Loucy (cell line): ENCODE data around the gene IGFALS.

Source experiments
- H2AFZ ChIP-seq: fragments of 200-600 bp; sonication (generic); 2 replicates; pipeline ENCODE4 v1.6.0; 2016; ENCODE audit warnings: antibody characterized with exemption, mild to moderate bottlenecking, low read length, moderate library complexity
- H3F3A ChIP-seq: fragments of 200-600 bp; 2 replicates; pipeline ENCODE4 v1.6.0; 2016; ENCODE audit warnings: antibody characterized with exemption, low read depth, mild to moderate bottlenecking
- H3K27me3 ChIP-seq: fragments of 200-600 bp; sonication (generic); 2 replicates; pipeline ENCODE4 v1.6.1; 2014; ENCODE audit warnings: low read length, mild to moderate bottlenecking; ENCODE audit not compliant: insufficient read depth, poor library complexity, severe bottlenecking
- H3K36me3 ChIP-seq: fragments of 200-600 bp; sonication (generic); 2 replicates; pipeline ENCODE4 v1.6.1; 2016; ENCODE audit warnings: low read length; ENCODE audit not compliant: insufficient read depth
- H3K4me1 ChIP-seq: fragments of 200-600 bp; sonication (generic); 2 replicates; pipeline ENCODE4 v1.5.1; 2014; ENCODE audit warnings: low read length, mild to moderate bottlenecking; ENCODE audit not compliant: insufficient read depth, poor library complexity, severe bottlenecking
- H3K4me2 ChIP-seq: fragments of 200-600 bp; sonication (generic); 2 replicates; pipeline ENCODE4 v1.6.0; 2014; ENCODE audit warnings: antibody characterized with exemption, low read length, low read depth, mild to moderate bottlenecking; ENCODE audit not compliant: poor library complexity, severe bottlenecking
- H3K4me3 ChIP-seq: fragments of 200-600 bp; sonication (generic); 2 replicates; pipeline ENCODE4 v1.5.1; 2014; ENCODE audit warnings: low read length, mild to moderate bottlenecking, mixed read lengths; ENCODE audit not compliant: poor library complexity, severe bottlenecking
- H3K79me2 ChIP-seq: fragments of 200-600 bp; sonication (generic); 2 replicates; pipeline ENCODE4 v1.6.1; 2014; ENCODE audit warnings: low read length; ENCODE audit not compliant: insufficient read depth
- H3K9ac ChIP-seq: fragments of 200-600 bp; sonication (generic); 2 replicates; pipeline ENCODE4 v1.6.0; 2014; ENCODE audit warnings: mild to moderate bottlenecking, low read depth, low read length, moderate library complexity; ENCODE audit not compliant: poor library complexity, severe bottlenecking
- H3K9me2 ChIP-seq: fragments of 200-600 bp; sonication (generic); replicated peaks from 2 replicates; pipeline ENCODE4 v1.6.1; 2016; ENCODE audit warnings: low read depth, low read length, mixed read lengths
- H3K9me3 ChIP-seq: fragments of 200-600 bp; sonication (generic); 2 replicates; pipeline ENCODE4 v1.6.1; 2014; ENCODE audit warnings: mild to moderate bottlenecking, antibody characterized with exemption, low read length, low read depth; ENCODE audit not compliant: insufficient read depth
- H4K20me1 ChIP-seq: fragments of 200-600 bp; sonication (generic); 2 replicates; pipeline ENCODE4 v1.6.0; 2014; ENCODE audit warnings: antibody characterized with exemption, low read length, mild to moderate bottlenecking; ENCODE audit not compliant: insufficient read depth, poor library complexity, severe bottlenecking
- EZH2phosphoT487 ChIP-seq: fragments of 200-600 bp; IDR thresholded peaks from 2 replicates; pipeline ENCODE4 v1.6.1; 2018; ENCODE audit warnings: antibody characterized with exemption, mild to moderate bottlenecking, moderate library complexity, borderline replicate concordance
- TF ChIP-seq, protein P1 (sequence below): fragments of 200-600 bp; sonication (generic); conservative IDR thresholded peaks from 2 replicates; pipeline ENCODE4 v1.5.1; 2014; ENCODE audit warnings: mild to moderate bottlenecking, antibody characterized with exemption, low read length

Gene IGFALS

DNA sequence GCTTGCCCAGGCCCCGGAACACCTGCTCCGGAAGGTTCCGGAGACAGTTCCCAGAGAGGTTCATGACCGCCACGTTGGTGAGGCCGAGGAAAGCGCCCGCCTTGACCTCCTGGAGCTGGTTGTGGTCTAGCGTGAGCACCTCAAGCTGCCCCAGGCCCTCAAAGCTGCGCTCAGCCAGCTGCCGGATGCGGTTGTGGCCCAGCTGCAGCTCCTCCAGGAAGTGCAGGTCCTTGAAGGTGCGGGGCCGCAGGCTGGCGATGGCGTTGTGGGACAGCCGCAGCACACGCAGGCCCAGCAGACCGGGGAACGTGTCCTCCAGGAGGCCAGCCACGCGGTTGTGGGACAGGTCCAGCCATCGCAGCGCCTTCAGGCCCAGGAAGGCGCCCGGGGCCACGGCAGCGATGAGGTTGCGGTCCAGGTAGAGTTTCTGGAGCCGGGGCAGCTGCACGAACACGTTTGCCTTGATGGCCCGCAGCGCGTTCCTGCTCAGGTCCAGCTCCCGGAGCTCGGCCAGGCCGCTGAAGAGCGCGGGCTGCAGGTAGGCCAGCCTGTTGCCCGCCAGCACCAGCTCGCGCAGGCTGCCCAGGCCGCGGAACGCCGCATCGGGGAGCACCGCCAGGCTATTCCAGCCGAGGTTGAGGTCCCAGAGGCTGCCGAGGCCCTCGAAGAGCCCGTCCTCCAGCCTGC lies 2.1 kb downstream of the IGFALS start:
- no peaks in the 10 kb centered on the region for H3K9me2 ChIP-seq
- no peaks in the 10 kb centered on the region for H3K4me1 ChIP-seq
- no peaks in the 10 kb centered on the region for H3K9me3 ChIP-seq
- no peaks in the 10 kb centered on the region for H4K20me1 ChIP-seq
- H3K79me2 ChIP-seq, result no peaks in the 10 kb centered on the region
- H3K27me3 ChIP-seq, result no peaks in the 10 kb centered on the region
- TF ChIP-seq EZH2phosphoT487, result no peak
- TF ChIP-seq, protein P1, sequence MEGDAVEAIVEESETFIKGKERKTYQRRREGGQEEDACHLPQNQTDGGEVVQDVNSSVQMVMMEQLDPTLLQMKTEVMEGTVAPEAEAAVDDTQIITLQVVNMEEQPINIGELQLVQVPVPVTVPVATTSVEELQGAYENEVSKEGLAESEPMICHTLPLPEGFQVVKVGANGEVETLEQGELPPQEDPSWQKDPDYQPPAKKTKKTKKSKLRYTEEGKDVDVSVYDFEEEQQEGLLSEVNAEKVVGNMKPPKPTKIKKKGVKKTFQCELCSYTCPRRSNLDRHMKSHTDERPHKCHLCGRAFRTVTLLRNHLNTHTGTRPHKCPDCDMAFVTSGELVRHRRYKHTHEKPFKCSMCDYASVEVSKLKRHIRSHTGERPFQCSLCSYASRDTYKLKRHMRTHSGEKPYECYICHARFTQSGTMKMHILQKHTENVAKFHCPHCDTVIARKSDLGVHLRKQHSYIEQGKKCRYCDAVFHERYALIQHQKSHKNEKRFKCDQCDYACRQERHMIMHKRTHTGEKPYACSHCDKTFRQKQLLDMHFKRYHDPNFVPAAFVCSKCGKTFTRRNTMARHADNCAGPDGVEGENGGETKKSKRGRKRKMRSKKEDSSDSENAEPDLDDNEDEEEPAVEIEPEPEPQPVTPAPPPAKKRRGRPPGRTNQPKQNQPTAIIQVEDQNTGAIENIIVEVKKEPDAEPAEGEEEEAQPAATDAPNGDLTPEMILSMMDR, result no peak
- no peaks in the 10 kb centered on the region for H3F3A ChIP-seq
- no peak overlapping the region for H2AFZ ChIP-seq
- no peak overlapping the region for H3K4me2 ChIP-seq
- H3K4me3 ChIP-seq, result no peak overlapping the region
- no peaks in the 10 kb centered on the region for H3K36me3 ChIP-seq
- H3K9ac ChIP-seq, result no peak overlapping the region

DNA sequence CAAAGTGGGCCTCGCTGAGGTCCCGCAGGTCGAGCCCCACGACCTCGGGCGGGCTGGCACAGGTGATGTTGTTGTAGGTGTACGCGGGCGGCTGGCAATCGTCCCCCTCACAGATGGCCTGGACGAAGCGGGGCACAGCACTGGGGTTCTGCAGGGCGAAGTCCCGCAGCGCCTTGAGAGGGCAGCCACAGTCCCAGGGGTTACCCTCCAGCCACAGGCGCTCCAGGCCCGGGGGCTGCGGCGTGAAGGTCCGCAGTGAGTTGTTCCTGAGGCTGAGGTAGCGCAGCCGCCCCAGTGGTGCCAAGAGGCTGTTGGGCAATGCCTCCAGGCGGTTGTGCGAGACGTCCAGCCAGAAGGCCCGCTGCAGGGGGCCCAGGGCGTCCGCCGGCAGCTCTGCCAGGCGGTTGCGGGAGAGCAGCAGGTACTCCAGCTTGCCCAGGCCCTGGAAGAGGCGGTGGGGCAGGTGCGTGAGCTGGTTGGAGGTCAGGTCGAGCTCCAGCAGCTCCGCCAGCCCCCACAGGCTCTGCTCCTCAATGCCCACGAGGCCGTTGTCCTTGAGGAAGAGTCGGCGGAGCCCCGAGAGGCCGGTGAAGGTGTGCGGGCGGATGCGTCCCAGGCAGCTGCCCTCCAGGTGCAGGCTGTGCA lies 2.8 kb downstream of the IGFALS start:
- Histone ChIP-seq H3K79me2 (peaks cover 5% of the 10 kb centered on the region; the same call in 1 of the 2 replicates), H3K4me3 (no peak overlapping the region), H3K9ac (no peak overlapping the region), H3F3A (no peaks in the 10 kb centered on the region), H3K9me2 (no peaks in the 10 kb centered on the region), H3K9me3 (no peaks in the 10 kb centered on the region), H2AFZ (no peak overlapping the region), H3K4me2 (no peak overlapping the region), H4K20me1 (no peaks in the 10 kb centered on the region), H3K36me3 (no peaks in the 10 kb centered on the region), H3K27me3 (no peaks in the 10 kb centered on the region), H3K4me1 (no peaks in the 10 kb centered on the region)
- TF ChIP-seq, protein P1, result no peak
- no peak for TF ChIP-seq EZH2phosphoT487

DNA sequence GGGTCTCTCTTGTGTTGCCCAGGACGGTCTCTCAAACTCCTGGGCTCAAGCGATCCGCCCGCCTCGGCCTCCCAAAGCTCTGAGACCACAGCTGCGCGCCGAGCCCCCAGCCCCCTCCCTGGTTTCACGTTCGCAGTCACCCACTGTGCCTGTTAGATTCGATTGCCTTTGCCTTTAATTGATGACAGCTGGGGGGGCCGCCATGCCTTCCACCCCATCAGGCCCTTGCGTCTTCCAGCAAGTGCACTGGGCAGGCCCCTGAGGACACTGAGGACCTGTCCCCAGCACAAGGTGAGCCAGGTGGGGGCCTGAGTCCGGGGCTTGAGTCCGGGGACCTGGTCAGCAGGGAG lies 3.3 kb downstream of the IGFALS start:
- H3K4me3 ChIP-seq, result no peak overlapping the region
- H3K27me3 ChIP-seq, result no peaks in the 10 kb centered on the region
- peaks cover 10% of the 10 kb centered on the region; the same call in 1 of the 2 replicates for H3K79me2 ChIP-seq
- H3K4me1 ChIP-seq, result no peaks in the 10 kb centered on the region
- no peak overlapping the region for H2AFZ ChIP-seq
- no peaks in the 10 kb centered on the region for H4K20me1 ChIP-seq
- no peaks in the 10 kb centered on the region for H3K36me3 ChIP-seq
- H3F3A ChIP-seq, result no peaks in the 10 kb centered on the region
- no peak overlapping the region for H3K4me2 ChIP-seq
- H3K9ac ChIP-seq, result no peak overlapping the region
- TF ChIP-seq, protein P1, result no peak
- no peak for TF ChIP-seq EZH2phosphoT487
- no peaks in the 10 kb centered on the region for H3K9me2 ChIP-seq
- H3K9me3 ChIP-seq, result no peaks in the 10 kb centered on the region
